Parathyroid adenoma (tissue), 2 donors: ENCODE results near the gene PXMP2.

Experiments used
- H2AFZ ChIP-seq: fragments of 300-600 bp; sonication (generic); one replicate; pipeline ENCODE4 v1.7.0; 2017; ENCODE audit warnings: antibody characterized with exemption, mild to moderate bottlenecking
- H3K27ac ChIP-seq: fragments of 300-600 bp; sonication (generic); one replicate; pipeline ENCODE4 v1.7.0; 2017
- H3K27me3 ChIP-seq: fragments of 300-600 bp; sonication (generic); one replicate; pipeline ENCODE4 v1.7.0; 2017; ENCODE audit warnings: low read length; ENCODE audit not compliant: control insufficient read depth, insufficient read depth
- H3K36me3 ChIP-seq: fragments of 300-600 bp; sonication (generic); one replicate; pipeline ENCODE4 v1.7.0; 2017; ENCODE audit warnings: low read length; ENCODE audit not compliant: control insufficient read depth, insufficient read depth
- H3K4me1 ChIP-seq: fragments of 300-600 bp; sonication (generic); one replicate; pipeline ENCODE4 v1.7.0; 2017; ENCODE audit warnings: control low read depth
- H3K4me2 ChIP-seq: fragments of 300-600 bp; sonication (generic); one replicate; pipeline ENCODE4 v1.7.0; 2017; ENCODE audit warnings: low read length
- H3K4me3 ChIP-seq: fragments of 300-600 bp; sonication (generic); one replicate; pipeline ENCODE4 v1.7.0; 2017; ENCODE audit warnings: low read depth, low read length
- H3K79me2 ChIP-seq: fragments of 300-600 bp; sonication (generic); one replicate; pipeline ENCODE4 v1.7.0; 2017; ENCODE audit warnings: control low read depth
- H3K9ac ChIP-seq: fragments of 300-600 bp; sonication (generic); one replicate; pipeline ENCODE4 v1.7.0; 2017; ENCODE audit warnings: mild to moderate bottlenecking
- H3K9me3 ChIP-seq: fragments of 300-600 bp; sonication (generic); one replicate; pipeline ENCODE4 v1.7.0; 2017; ENCODE audit warnings: low read length; ENCODE audit not compliant: control insufficient read depth
- CTCF ChIP-seq: fragments of 300-600 bp; sonication (generic); IDR thresholded peaks from one replicate; pipeline ENCODE4 v1.7.0; 2017; ENCODE audit warnings: antibody characterized with exemption, mild to moderate bottlenecking
- donor health status: primary hyperparathyroidism.

PXMP2 gene

GRCh38 chr12:132669166-132669879 lies 18.1 kb upstream of the PXMP2 start:
- H3K79me2 ChIP-seq = no peaks in the 10 kb centered on the region
- H2AFZ ChIP-seq = no peak overlapping the region
- H3K4me1 ChIP-seq = no peaks in the 10 kb centered on the region
- no peaks in the 10 kb centered on the region for H3K36me3 ChIP-seq
- no peak overlapping the region for H3K9ac ChIP-seq
- TF ChIP-seq CTCF = no peak
- H3K9me3 ChIP-seq = no peaks in the 10 kb centered on the region
- H3K27me3 ChIP-seq = no peaks in the 10 kb centered on the region
- no peak overlapping the region for H3K4me2 ChIP-seq
- H3K27ac ChIP-seq = no peak overlapping the region
- H3K4me3 ChIP-seq = no peak overlapping the region

GRCh38 chr12:132672116-132672515 lies 15.3 kb upstream of the PXMP2 start:
- Histone ChIP-seq H3K9me3 (no peaks in the 10 kb centered on the region), H3K27me3 (no peaks in the 10 kb centered on the region), H3K36me3 (no peaks in the 10 kb centered on the region), H3K9ac (no peak overlapping the region), H3K27ac (no peak overlapping the region), H2AFZ (no peak overlapping the region), H3K4me3 (no peak overlapping the region), H3K79me2 (no peaks in the 10 kb centered on the region), H3K4me2 (no peak overlapping the region), H3K4me1 (no peaks in the 10 kb centered on the region)
- no peak for TF ChIP-seq CTCF

GRCh38 chr12:132672678-132673077 lies 14.7 kb upstream of the PXMP2 start:
- no peaks in the 10 kb centered on the region for H3K4me1 ChIP-seq
- no peak overlapping the region for H3K27ac ChIP-seq
- H2AFZ ChIP-seq = no peak overlapping the region
- H3K9ac ChIP-seq = no peak overlapping the region
- H3K9me3 ChIP-seq = no peaks in the 10 kb centered on the region
- no peak overlapping the region for H3K4me3 ChIP-seq
- H3K36me3 ChIP-seq = no peaks in the 10 kb centered on the region
- no peak overlapping the region for H3K4me2 ChIP-seq
- TF ChIP-seq CTCF = no peak
- H3K79me2 ChIP-seq = no peaks in the 10 kb centered on the region
- H3K27me3 ChIP-seq = no peaks in the 10 kb centered on the region

GRCh38 chr12:132673288-132674179 lies 13.9 kb upstream of the PXMP2 start:
- H3K4me1 ChIP-seq = no peaks in the 10 kb centered on the region
- no peaks in the 10 kb centered on the region for H3K36me3 ChIP-seq
- H3K9ac ChIP-seq = no peak overlapping the region
- no peaks in the 10 kb centered on the region for H3K79me2 ChIP-seq
- no peak overlapping the region for H3K27ac ChIP-seq
- TF ChIP-seq CTCF = no peak
- H3K9me3 ChIP-seq = no peaks in the 10 kb centered on the region
- H2AFZ ChIP-seq = no peak overlapping the region
- H3K27me3 ChIP-seq = no peaks in the 10 kb centered on the region
- no peak overlapping the region for H3K4me3 ChIP-seq
- H3K4me2 ChIP-seq = no peak overlapping the region
